MM.1S (cell line): ENCODE results near the gene PSMA7.

Source experiments
- DNase-seq: peaks from one replicate; pipeline ENCODE4 v3.0.0-alpha.2; 2015
- H2AFZ ChIP-seq: fragments of 300-600 bp; sonication (generic); 2 replicates; pipeline ENCODE4 v1.6.0; 2016; ENCODE audit warnings: antibody characterized with exemption, low read length
- H3F3A ChIP-seq: fragments of 300-600 bp; sonication (generic); 2 replicates; pipeline ENCODE4 v1.6.1; 2016; ENCODE audit warnings: mild to moderate bottlenecking, antibody characterized with exemption, low read length, moderate library complexity, mixed read lengths; ENCODE audit not compliant: insufficient read depth
- H3K27ac ChIP-seq: fragments of 300-600 bp; sonication (generic); 2 replicates; pipeline ENCODE4 v1.5.1; 2016; ENCODE audit warnings: mild to moderate bottlenecking, low read length
- H3K27me3 ChIP-seq: fragments of 300-600 bp; sonication (generic); replicated peaks from 2 replicates; pipeline ENCODE4 v1.6.0; 2016; ENCODE audit warnings: low read length; ENCODE audit not compliant: insufficient read depth
- H3K36me3 ChIP-seq: fragments of 300-600 bp; sonication (generic); replicated peaks from 2 replicates; pipeline ENCODE4 v1.6.1; 2016; ENCODE audit warnings: mild to moderate bottlenecking, low read length, mixed read lengths; ENCODE audit not compliant: insufficient read depth
- H3K4me1 ChIP-seq: fragments of 300-600 bp; sonication (generic); 2 replicates; pipeline ENCODE4 v1.6.1; 2016; ENCODE audit warnings: low read length, mixed read lengths
- H3K4me2 ChIP-seq: fragments of 300-600 bp; sonication (generic); 2 replicates; pipeline ENCODE4 v1.6.0; 2016; ENCODE audit warnings: low read depth, low read length
- H3K4me3 ChIP-seq: fragments of 300-600 bp; sonication (generic); 2 replicates; pipeline ENCODE4 v1.5.1; 2016; ENCODE audit warnings: low read length, mixed read lengths
- H3K79me2 ChIP-seq: fragments of 300-600 bp; sonication (generic); 2 replicates; pipeline ENCODE4 v1.6.1; 2016; ENCODE audit warnings: mixed run types, low read length, mixed read lengths
- H3K9ac ChIP-seq: fragments of 300-600 bp; sonication (generic); 2 replicates; pipeline ENCODE4 v1.6.1; 2016; ENCODE audit warnings: low read length, mixed read lengths
- H3K9me2 ChIP-seq: fragments of 300-600 bp; sonication (generic); replicated peaks from 2 replicates; pipeline ENCODE4 v1.6.1; 2016; ENCODE audit warnings: mild to moderate bottlenecking, low read length, mixed read lengths; ENCODE audit not compliant: insufficient read depth
- H3K9me3 ChIP-seq: fragments of 300-600 bp; sonication (generic); replicated peaks from 2 replicates; pipeline ENCODE4 v1.6.1; 2016; ENCODE audit warnings: mild to moderate bottlenecking, low read length, mixed read lengths; ENCODE audit not compliant: insufficient read depth
- H4K20me1 ChIP-seq: fragments of 300-600 bp; sonication (generic); 2 replicates; pipeline ENCODE4 v1.6.1; 2016; ENCODE audit warnings: mild to moderate bottlenecking, low read length, moderate library complexity, mixed read lengths; ENCODE audit not compliant: insufficient read depth
- CTCF ChIP-seq: fragments of 300-600 bp; sonication (generic); IDR thresholded peaks from 2 replicates; pipeline ENCODE4 v1.5.1; 2016; ENCODE audit warnings: antibody characterized with exemption, low read length, mixed read lengths
- EZH2 ChIP-seq: fragments of 300-600 bp; sonication (generic); optimal IDR thresholded peaks from 2 replicates; pipeline ENCODE3; 2017; ENCODE audit warnings: low read depth, mild to moderate bottlenecking, antibody characterized with exemption, low read length, mixed read lengths
- EZH2phosphoT487 ChIP-seq: fragments of 300-600 bp; sonication (generic); IDR thresholded peaks from 2 replicates; pipeline ENCODE4 v1.6.1; 2018; ENCODE audit warnings: antibody characterized with exemption, low read length

PSMA7 gene

GRCh38 chr20:62179162-62179504, 35.9 kb upstream of the PSMA7 start:
- Histone ChIP-seq H3K27ac (no peak overlapping the region), H3F3A (peaks cover 10% of the 10 kb centered on the region), H3K36me3 (no peaks in the 10 kb centered on the region), H3K4me3 (no peak overlapping the region), H3K4me1 (peaks cover 8% of the 10 kb centered on the region), H3K9me3 (no peaks in the 10 kb centered on the region), H3K4me2 (no peak overlapping the region), H3K9ac (no peak overlapping the region), H3K9me2 (no peaks in the 10 kb centered on the region), H4K20me1 (no peaks in the 10 kb centered on the region), H3K27me3 (no peaks in the 10 kb centered on the region), H2AFZ (no peak overlapping the region), H3K79me2 (peaks cover 21% of the 10 kb centered on the region)
- DNase-seq = no peak
- no peak for TF ChIP-seq EZH2
- TF ChIP-seq CTCF = no peak
- TF ChIP-seq EZH2phosphoT487 = no peak

- Histone ChIP-seq H2AFZ (no peak overlapping the region), H3K79me2 (peaks cover 15% of the 10 kb centered on the region), H3K27me3 (no peaks in the 10 kb centered on the region), H3K4me3 (no peak overlapping the region), H3K36me3 (no peaks in the 10 kb centered on the region), H4K20me1 (no peaks in the 10 kb centered on the region), H3K4me2 (no peak overlapping the region), H3F3A (peaks cover 10% of the 10 kb centered on the region), H3K27ac (no peak overlapping the region), H3K4me1 (peaks cover 8% of the 10 kb centered on the region), H3K9ac (no peak overlapping the region), H3K9me2 (no peaks in the 10 kb centered on the region), H3K9me3 (no peaks in the 10 kb centered on the region)
- no peak for DNase-seq
- no peak for TF ChIP-seq EZH2
Observed at GRCh38 chr20:62178316-62179161, 35.3 kb upstream of the PSMA7 start.

- Histone ChIP-seq H3K9me2 (no peaks in the 10 kb centered on the region), H3K4me2 (no peak overlapping the region), H3K4me3 (no peak overlapping the region)
Observed at GRCh38 chr20:62177307-62177706, 34.1 kb upstream of the PSMA7 start.

More at GRCh38 chr20:62177307-62177706, 34.1 kb upstream of the PSMA7 start:
- H3K9me3 ChIP-seq = no peaks in the 10 kb centered on the region
- H3K36me3 ChIP-seq = no peaks in the 10 kb centered on the region
- TF ChIP-seq EZH2phosphoT487 (no peak), CTCF (no peak), EZH2 (no peak)
- H3K79me2 ChIP-seq = 0 out of 2 replicates have a peak, but pooled peaks cover 6% of the 10 kb centered on the region
- no peak overlapping the region for H3K9ac ChIP-seq
- H4K20me1 ChIP-seq = no peaks in the 10 kb centered on the region
- H3K27me3 ChIP-seq = no peaks in the 10 kb centered on the region
- H3F3A ChIP-seq = peaks cover 6% of the 10 kb centered on the region; the same call in 1 of the 2 replicates
- H3K4me1 ChIP-seq = peaks cover 8% of the 10 kb centered on the region
- DNase-seq = no peak
- H3K27ac ChIP-seq = no peak overlapping the region
- H2AFZ ChIP-seq = no peak overlapping the region
